ENCODE results near the gene RPL28. TPM values are rescaled to one million over a fixed set of nuclear protein-coding genes. Genes with fewer than 3 reads are reported as not detected.

Gene RPL28
- total RNA-seq, 1 donor: 2,604 TPM

DNA sequence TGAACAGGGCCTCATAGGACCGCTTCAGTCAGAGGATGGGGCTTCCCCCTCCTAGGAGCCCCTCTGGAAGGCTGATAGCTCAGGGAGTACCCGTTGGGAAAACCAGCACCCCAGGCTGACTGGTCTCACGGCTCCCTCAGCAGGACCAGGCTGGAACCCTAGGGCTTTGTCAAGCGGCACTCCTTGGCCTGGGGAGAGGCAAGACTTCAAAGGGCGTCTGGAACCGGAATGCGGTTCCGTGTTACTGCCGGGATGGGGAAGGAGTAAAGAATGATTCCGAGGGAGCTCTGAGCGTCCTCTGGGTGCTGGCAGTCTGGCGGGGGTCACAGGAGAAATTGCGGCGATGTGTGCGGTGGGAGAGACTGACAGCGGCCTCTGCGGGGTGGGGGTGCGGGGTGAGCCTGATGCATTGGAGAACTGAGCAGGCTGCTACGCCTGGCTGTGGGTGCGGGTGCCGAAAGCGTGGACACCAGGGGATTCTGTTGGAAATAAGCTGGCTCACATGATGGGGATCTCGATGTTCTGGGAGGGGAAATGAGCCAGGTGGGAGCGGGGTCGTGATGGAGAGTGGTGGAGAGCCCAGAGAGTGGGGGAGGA is 33.1 kb upstream of the RPL28 start:
- DNase-seq (ENCODE audit: low read depth in 2 of 3, low spot score in 2 of 3): no peak

DNA sequence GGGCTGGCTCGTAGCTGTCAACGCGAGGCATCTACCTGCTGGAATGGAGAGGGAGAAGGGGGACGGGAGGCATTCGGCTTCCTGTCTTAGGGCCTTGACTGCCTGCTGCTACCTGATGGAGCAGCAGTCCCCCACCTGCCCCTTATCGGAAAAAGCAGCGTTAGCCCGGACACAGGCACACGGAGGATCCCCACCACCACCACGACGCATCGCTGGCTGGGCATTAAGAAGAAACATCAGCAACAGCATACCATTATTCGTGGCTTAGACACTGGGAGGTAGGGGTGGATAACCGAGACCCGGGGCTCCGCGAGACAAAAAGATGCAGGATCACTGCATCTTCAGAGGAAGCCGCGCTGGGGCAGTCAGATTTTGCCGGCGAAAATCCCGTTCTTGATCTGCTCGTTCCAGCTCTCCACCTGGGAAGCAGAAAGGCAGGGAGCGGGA is 32.4 kb upstream of the RPL28 start:
- no peak for DNase-seq (ENCODE audit: low read depth in 2 of 3, low spot score in 2 of 3)

DNA sequence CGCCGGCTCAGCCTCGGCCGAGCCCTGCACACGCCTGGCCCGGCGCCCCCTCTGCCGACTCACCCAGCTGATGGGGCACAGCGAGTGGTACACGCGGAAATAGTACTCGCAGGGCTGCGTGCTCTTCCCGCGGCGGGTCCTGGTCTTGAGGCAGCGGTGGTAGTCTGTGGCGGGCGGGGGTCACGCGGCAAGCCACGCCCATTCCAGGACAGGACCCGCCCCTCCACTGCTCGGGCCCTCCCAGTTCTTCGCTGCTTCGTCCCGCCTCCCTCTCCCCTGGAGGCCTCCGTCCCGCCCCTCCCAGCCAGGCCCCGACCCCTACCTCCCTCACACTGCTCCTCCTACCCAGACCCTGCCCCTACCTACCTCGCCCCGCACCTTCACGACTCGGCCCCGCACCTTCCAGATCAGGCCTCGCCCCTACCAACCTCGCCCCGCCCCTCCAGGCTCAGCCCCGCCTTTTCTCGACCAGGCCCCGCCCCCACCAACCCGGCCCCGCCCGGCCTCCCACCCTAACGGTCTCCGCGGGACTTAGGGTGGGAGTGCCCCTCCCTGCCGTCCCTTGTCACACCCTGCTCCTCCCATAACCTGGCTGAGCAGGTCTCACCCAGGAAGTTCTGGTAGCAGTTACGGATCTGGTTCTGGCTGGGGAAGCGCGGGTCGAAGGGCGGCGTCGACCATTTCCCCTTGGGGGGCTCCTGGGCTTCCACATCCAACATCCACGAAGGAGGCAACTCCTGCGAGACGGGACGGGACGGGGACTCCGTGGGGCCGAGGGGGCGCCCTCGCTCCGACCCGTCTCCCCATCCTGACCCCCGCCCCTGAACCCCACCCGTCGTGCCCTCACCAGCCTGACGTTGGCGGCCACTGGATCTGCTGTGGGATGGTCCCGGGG is 31.7 kb upstream of the RPL28 start:
- peak; percentile 52 to 68 (median 63) for DNase-seq (ENCODE audit: low read depth in 2 of 3, low spot score in 2 of 3)

DNA sequence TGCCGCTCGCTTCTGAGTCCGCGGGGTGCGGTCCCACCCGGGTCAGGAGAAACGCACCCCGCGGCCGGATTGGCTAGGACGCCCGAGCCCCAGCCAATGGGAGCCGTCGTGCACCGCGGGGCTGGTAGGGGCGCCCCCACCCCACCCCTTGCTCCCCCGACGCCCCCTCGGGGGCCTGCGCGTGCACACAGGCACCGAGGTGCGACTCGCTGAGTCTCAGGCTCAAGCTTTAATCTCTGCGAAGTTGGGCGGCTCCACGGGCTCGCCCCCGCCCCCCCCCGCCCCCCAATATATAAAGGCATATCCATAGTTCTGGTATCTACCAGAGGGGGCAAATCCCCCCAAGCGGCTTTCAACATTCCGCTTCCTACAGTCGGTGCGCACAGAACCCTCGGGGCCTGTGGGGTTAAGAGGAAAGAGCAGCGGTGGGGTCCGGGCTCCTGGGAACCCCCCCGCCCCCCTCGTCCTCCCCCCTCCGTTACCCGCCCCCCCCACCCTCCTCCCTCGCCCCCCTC is 31.0 kb upstream of the RPL28 start, which contains the start of gene COX6B2:
Gene COX6B2 (minus strand): TSS at position 22 of the 515 bp plus-strand sequence. CDS start 198 bp downstream, outside the sequence.
- DNase-seq (ENCODE audit: low read depth in 2 of 3, low spot score in 2 of 3): peak in 1 of 3 donors; percentile 25

DNA sequence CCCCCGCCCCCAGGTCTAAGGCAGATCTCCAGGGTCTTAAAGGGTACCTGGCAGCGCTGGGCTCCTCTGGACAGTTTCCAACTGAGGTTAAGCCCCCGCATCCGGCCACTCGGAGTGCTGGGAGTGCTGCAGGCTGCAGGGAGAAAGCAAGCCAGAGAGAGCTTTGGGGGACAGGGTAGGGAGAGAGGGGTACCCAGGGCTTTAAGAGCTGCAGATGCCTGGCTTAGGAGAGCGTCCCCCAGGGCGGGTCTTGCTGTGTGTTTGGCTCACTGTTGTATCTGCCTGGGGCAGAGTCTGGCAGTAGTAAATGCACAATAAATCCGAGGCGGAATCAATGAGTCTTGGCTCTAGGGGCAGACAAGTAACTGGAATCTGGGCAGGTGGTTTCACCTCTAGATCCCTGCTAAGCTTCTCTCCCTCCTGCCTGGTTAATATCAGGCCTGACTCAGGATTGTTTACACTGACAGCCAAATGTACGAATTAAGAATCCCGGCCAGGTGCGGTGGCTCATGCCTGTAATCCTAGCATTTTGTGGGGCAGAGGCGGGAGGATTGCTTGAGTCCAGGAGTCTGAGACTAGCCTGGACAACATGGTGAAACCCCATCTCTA is 30.4 kb upstream of the RPL28 start:
- DNase-seq (ENCODE audit: low read depth in 2 of 3, low spot score in 2 of 3): peak in 2 of 3 donors; percentile 20 to 39

DNA sequence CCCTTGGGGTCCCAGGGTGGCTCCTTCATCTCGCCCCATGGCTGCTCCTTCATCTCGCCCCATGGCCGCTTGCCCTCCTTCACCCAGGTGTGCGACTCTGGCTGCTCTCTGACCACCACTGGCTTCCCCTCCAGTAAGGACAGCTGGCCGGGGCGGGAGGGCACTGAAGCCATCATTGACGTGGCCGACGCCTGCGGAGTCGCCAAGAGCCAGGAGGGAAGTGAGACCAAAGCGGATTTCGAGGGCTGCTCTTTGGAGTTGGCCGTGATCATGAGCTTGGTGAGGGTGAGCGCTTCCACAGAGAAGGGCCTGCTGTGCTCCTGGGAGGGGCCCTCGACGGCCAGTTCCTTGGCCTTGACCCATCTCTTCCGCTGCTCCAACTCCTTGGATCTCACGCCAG is 27.2 kb upstream of the RPL28 start:
- DNase-seq (ENCODE audit: low read depth in 2 of 3, low spot score in 2 of 3): no peak

DNA sequence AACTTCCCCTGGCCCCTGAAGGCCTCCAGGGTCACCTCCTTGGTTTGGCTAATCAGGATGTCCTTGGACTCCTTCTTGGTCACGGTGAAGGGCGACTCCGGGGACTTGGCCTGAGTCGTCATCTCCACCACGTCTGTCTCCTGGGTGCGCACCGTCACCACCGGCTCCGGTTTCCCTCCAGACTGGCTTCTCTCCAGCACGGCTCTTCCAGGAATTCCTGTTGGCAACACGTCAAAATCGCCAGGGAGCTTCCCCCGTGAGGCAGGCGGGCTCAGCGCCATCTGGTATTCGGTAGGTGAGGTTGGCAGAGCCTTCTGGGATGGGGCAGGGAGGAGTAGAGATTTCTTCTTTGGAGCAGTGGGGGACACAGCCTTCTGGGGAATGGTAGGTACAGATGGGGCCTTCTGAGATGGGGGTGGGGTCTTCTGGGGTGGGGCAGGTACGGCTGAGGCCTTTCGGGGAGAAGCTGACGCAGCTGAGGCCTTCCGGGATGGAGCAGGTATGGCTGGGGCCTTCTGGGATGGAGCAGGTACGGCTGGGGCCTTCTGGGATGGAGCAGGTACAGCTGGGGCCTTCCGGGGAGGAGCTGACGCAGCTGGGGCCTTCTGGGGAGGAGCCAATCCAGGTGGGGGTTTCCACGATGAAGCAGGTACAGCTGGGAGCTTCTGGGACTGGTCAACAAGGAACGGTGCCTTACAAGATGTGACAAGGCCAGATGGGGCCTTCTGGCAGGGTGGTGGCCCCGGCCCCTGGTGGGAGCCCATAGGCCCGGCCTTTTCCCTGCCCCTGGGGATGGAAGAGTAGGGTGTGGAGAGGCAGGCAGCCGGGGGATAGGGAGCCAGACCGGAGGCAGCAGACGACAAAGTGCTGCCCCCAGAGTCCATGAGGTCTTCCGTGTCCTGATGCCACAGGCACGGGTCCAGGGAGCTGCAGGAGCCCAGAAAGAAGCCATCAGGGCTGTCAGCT is 26.5 kb upstream of the RPL28 start:
- no peak for DNase-seq (ENCODE audit: low read depth in 2 of 3, low spot score in 2 of 3)

DNA sequence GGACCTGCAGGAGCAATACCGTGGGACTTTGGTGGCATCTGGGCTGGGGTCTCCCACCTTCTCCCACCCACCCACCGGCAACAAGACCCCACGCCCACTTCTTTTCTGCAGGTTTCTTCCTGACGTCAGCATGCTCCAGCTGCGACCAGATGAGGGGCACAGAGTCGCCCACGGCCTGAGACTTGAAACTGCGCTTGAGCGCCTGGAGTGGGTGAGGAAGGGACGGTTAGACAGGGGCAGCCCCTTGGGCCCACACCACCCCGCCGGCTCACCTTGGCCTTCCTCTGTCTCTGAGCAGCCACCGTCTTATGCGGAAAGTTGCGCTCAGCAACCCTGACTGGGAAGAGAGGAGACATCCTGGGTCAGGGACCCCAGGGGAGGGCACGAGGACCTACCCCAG is 24.8 kb upstream of the RPL28 start:
- no peak for DNase-seq (ENCODE audit: low read depth in 2 of 3, low spot score in 2 of 3)

DNA sequence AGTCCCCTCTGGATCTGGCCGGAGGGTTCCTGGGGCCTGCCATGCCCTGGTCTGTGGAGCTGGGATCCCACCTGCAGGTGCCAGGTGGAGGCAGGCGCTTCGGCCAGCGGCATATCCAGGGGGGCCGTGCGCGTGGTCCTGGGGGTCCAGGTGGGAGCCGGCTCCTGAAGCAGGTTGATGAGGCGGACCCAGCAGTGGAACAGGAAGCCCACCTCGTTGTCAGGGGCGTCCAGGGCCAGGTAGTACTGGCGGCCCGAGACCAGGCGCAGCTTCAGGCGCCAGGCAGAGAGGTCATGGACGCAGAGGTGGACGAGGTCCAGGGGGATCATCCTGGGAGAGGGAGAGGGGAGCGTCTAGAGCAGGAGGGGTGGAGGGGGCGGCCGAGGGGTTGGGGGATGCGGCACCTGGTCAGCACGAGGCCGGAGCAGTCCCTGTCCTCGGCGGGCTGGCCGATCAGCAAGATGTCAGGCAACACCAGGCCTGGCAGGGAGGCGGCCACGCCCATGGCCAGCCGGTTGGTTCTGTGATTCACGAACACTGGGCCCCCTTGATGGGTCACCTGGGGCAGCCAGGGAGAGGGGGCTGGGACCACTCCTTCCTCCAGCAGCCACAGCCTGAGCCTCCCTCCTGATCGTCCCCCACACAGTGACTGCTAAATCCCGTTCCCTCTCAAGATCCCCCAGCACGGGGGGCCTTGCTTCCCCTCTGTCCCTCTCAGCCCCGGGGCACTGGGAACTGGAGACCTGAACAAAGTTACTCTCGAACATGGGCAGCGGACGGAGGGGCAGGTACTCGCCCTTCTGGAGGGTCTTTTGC is 23.4 kb upstream of the RPL28 start:
- DNase-seq (ENCODE audit: low read depth in 2 of 3, low spot score in 2 of 3): no peak

DNA sequence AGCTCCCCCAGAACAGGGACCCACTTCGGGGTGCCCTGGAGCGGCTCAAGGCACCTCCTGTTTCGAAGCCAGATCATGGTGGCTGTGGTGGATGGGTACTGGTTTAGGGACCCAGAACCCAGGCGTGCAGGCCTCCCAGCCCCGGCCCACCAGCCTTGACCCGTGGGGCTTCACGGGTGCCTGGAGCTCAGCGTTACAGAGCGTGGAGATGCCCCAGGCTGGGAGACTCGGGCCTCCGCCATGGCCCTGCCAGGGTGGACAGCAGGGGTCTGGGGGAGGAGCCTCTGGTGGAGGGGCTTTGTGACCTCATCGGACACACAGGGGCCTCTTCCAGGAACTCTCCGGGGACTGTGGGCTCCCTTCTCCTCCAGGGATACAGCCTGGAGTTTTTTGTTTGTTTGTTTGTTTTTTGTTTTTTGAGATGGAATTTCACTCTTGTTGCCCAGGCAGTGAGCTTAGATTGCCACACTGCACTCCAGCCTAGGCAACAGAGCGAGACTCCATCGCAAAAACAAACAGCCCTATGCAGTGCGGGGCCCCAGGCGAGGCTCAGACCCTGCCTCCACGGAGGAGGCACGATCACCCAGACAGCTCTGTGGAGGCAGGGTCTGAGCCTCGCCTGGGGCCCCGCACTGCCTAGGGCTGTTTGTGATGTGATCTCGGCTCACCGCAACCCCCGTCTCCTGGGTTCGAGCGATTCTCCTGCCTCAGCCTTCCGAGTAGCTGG is 22.6 kb upstream of the RPL28 start, which contains the start of gene GARIN5B:
Gene GARIN5B (minus strand): TSS at position 271 of the 727 bp plus-strand sequence. CDS start 194 bp downstream, at position 77.
- no peak for DNase-seq (ENCODE audit: low read depth in 2 of 3, low spot score in 2 of 3)

DNA sequence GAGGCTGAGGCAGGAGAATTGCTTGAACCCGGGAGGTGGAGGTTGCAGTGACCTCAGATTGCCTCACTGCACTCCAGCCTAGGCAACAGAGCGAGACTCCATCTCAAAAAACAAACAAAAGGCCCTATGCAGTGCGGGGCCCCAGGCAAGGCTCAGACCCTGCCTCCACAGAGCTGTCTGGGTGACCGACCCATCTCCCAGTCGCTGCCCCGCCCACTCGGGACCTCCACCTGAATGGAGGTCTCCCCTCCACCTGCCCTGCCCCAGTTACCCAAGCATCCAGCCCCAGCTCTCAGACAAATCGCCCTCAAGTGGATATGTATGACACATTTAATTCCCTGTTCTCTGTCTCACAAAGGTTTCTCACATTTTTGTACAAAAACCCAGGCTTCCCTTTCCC is 20.5 kb upstream of the RPL28 start:
- DNase-seq (ENCODE audit: low read depth in 2 of 3, low spot score in 2 of 3): no peak

DNA sequence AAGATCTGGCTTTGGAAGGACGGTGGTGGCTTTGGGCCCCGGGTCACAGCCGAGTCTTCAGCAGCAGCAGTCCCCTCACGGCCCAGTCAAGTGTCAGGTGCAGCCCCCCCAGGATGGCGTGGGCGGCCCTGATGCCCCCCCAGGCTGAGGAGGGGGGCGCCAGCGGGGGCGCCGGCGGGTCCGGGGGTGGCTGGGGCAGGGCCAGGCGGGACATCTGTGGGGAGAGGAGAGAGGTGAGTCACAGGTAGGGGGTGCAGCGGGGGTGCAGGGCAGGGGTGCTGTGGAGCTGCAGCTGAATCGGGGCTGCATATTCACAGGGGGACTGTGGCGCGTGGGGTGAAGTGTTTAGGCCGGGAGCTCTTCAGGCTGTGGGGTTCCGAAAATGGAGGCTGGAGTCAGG is 19.8 kb upstream of the RPL28 start:
- DNase-seq (ENCODE audit: low read depth in 2 of 3, low spot score in 2 of 3): no peak

DNA sequence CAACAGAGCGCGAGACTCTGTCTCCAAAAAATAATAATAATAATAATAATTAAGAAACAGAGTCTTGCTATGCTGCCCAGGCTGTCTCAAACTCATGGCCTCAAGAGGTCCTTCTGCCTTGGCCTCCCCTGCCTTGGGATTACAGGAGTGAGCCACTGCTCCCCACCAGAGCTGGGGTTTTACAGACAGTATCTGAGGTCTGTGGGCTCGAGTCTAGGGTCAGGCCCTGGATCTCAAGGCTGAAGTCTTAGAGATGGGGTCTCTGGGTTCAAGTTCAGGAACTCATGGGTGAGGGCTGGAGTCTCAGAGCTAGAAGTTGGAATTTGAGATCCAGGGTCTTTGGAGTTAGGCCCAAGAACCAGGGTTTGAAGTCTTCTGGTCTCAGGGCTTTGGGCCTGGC is 18.9 kb upstream of the RPL28 start:
- DNase-seq (ENCODE audit: low read depth in 2 of 3, low spot score in 2 of 3): no peak

DNA sequence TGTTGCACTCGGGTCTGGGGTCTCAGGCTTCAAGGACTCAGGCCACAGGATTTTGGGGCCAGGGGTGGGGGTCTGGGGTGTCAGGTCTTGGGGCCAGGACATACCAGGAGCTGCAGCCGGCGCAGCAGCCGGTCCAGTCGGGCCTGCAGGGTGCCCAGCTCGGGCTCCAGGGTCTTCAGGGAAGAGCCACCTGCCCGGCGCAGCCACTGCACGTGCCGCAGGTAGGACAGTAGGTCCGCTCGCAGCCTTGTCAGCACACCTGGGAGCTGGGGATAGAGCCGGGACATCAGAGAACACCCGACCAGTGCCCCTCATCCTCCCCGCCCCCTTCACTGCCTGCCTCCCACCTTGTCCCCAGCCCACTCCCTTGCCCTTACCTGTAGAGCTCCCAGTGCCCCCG is 17.6 kb upstream of the RPL28 start:
- DNase-seq (ENCODE audit: low read depth in 2 of 3, low spot score in 2 of 3): no peak

DNA sequence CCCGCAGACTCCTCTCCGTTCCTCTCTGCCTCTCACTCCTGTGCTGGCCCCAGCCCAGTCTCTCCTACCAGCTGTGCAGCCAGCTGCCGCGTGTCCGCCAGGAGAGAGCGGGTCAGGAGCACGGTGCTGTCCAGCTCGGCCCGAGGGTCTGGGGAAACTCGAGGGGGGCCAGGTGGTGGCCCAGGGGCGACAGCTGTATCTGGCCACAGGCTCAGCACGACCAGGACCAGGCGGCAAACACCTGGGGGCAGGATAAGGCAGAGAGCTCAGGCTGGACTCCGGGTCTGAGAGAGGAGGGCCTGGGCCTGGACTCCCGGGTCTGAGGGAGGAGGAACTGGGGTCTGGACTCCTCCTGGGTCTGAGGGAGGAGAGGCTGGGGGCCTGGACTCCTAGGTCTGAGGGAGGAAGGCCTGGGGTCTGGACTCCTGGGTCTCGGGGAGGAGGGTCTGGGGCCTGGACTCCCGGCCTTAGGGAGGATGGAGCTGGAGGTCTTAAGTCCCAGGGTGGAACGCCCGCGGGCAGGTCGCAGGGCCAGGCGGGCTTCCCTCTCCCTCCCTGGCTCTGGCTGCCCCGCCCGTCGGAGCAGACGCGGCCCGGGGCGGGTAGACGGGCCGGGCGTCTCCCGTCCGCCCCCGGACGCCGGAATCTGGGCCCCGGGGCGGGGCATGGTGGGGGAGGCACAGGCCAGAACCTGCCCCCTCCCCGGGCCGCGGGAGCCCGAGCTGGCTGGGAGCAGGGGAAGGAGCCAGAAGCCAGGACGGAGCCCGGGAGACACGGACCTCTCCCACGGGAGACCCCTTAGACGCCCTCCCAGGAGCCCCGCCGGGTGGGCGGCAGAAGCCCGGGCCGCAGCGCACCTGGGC is 16.8 kb upstream of the RPL28 start:
- no peak for DNase-seq (ENCODE audit: low read depth in 2 of 3, low spot score in 2 of 3)

DNA sequence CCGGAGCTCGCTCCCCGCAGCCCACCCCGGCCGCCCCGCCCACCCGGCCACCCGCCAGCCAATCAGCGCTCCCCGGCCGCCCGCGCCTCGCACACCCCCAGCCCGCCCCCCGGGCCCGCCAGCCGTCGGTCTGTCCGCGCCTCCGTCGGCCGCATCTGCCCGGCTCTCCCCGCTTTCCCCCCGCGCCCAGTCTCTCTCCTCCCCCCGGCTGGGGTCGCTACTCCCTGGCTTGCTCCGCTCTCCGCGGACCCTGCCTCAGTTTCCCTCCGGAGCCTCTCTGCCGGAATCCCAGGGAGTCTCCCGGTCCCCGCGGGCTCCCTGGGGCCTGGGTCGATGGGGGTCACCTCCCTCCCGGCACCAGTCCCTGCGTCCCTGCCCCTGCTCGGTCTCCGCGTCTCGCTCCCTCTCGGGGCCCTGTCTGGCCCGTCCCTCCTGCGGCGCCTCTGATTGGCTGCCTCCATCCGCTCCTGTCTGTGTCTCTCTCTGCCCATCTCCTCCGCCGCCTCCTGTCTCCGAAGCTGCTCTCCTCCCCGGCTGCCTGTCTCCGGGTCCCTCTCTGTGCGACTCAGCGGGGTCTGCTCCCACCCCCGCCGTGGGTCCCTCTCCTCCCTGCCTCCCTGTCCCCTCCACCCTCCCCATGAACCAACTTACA is 16.0 kb upstream of the RPL28 start:
- DNase-seq (ENCODE audit: low read depth in 2 of 3, low spot score in 2 of 3): no peak

DNA sequence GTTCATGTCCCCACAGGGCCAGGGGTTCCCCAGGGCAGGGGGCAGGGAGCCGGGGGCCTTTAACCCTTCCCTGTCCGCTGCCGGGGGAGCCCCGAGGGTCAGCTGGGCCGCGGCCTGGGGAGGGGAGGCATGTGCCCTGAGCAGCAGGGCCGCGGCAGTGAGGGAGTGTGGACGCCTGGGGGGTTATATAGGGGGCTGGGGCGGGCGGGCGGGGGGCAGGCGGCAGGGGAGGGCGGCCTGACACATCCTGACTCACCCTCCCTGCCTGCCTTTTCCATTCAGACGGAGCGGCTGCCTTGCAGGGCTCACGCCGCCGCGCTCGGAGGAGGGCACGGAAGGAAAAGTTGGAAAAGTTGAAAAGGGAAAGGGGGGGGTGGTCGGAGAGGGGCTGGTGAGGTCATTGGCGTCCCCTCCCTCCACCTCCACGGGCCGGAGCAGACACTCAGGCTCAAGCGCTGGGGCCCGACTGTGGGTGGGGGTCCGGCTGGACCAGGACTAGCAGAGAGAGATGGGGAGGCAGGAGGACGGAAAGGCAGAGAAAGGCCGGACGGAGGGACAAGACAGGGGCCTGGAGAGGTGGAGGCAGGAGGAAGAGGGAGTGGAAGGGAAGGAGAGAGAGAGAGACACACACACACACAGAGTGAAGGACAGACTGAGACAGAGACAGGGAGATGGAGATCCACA is 15.3 kb upstream of the RPL28 start, which contains the start of gene IL11:
Gene IL11 (minus strand): TSS at position 159 of the 684 bp plus-strand sequence. CDS start 153 bp downstream, at position 6.
- DNase-seq (ENCODE audit: low read depth in 2 of 3, low spot score in 2 of 3): no peak

Measured in hematopoietic multipotent progenitor cell (in vitro differentiated cells).